ENCODE results near the gene RFT1.
"Not testable (repeated sequence)": the region's sequence is repeated elsewhere in the genome, so short reads cannot be mapped to it uniquely, and the experiment has no call there.

Gene RFT1

DNA sequence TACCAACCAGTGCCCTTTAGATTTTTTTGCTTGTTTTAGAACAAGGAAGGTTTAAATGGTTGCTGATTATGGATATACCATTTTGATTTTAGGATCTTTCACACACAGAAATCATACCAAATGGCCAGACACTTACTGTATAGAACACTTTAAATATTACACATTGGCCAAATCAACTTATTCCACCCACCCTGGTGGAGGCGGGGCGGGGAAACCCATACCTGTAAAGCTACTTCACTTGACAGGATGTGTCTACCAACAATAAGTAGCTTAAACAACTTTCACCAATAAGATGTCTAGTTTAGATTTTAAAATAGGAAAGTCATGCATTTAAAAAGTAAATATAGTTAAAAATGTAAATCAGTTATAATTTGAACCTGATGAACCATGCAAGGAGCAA is 67.3 kb downstream of the RFT1 start:
- Histone ChIP-seq H3K9me3 (ENCODE audit: low read depth, low read length) (no peaks in the 10 kb centered on the region), H3K27ac (no peak overlapping the region), H3K4me3 (no peak overlapping the region), H3K9ac (ENCODE audit: insufficient read length) (no peak overlapping the region), H3K36me3 (ENCODE audit: insufficient read depth, low read length) (no peaks in the 10 kb centered on the region)
- DNase-seq (ENCODE audit: low read depth, low spot score) = no peak
- TF ChIP-seq EZH2 (IDR thresholded peaks at IDR 0.05) = no peak

DNA sequence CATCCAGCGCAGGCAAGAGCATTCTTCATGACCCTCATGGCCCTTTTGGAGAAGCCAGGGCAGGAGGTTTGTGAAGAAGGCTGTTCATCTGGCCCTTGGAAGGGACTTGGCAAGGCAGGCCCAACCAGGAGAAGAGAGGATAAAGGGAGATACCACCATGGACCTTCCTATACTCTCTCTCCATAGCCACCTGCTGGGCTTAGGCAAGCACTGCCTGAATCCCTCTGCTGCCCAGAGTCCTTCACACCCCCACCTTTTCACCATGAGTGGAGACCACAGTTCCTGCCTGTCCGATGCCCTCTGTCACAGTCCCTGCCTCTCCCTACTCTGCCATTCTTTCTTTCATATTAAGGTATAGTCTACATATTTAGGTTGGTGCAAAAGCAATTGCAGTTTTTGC is 73.8 kb downstream of the RFT1 start:
- no peaks in the 10 kb centered on the region for H3K9me3 ChIP-seq (ENCODE audit: low read depth, low read length)
- no peak overlapping the region for H3K27ac ChIP-seq
- TF ChIP-seq FOXP2 (optimal IDR thresholded peaks at IDR 0.05; ENCODE audit: control extremely low read depth, extremely low read length, insufficient read depth) (no peak), POLR2AphosphoS5 (IDR thresholded peaks at IDR 0.05; ENCODE audit: borderline replicate concordance, low read depth, low read length) (no peak), EZH2 (IDR thresholded peaks at IDR 0.05) (no peak)
- no peaks in the 10 kb centered on the region for H3K36me3 ChIP-seq (ENCODE audit: insufficient read depth, low read length)
- no peak for DNase-seq (ENCODE audit: low read depth, low spot score)
- H3K9ac ChIP-seq (ENCODE audit: insufficient read length) = no peak overlapping the region
- H3K4me3 ChIP-seq = no peak overlapping the region

DNA sequence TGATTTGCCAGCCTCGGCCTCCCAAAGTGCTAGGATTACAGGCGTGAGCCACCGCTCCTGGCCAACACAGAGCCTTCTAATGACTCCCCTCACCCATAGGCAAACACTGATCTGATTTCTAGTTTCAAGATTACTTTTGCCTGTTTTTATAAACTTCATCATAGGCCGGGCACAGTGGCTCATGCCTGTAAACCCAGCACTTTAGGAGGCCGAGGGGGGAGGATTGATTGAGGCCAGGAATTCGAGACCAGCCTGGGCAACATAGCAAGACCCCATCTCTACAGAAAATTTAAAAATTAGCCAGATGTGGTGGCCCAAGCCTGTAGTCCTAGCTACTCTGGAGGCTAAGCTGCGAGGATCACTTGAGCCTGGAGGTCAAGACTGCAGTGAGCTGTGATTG is 76.0 kb downstream of the RFT1 start:
- H3K9ac ChIP-seq (ENCODE audit: insufficient read length); DNase-seq (ENCODE audit: low read depth, low spot score); H3K9me3 ChIP-seq (ENCODE audit: low read depth, low read length); H3K4me3 ChIP-seq; H3K36me3 ChIP-seq (ENCODE audit: insufficient read depth, low read length); H3K27ac ChIP-seq: not testable (repeated sequence)

DNA sequence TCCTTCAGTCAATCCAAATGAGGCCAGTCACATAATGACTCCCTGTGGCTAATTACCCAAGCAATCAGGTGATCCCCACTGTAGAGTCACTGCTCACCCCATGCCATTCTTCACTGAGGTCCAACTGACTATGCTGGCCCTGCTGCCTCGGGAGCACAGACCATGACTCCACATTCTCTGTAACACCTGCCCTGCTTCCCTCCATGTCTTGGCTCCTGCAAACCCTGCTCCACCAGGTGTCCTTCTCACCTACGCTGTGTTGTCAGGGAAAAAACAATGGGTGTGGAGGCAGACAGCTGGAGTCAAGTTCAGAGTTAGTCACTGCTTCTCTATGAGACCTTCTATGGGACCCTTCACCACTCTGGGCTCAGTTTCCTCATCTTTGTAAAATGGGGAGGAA is 78.3 kb downstream of the RFT1 start:
- Histone ChIP-seq H3K9me3 (ENCODE audit: low read depth, low read length) (no peaks in the 10 kb centered on the region), H3K9ac (ENCODE audit: insufficient read length) (no peak overlapping the region), H3K27ac (no peak overlapping the region), H3K36me3 (ENCODE audit: insufficient read depth, low read length) (no peaks in the 10 kb centered on the region), H3K4me3 (no peak overlapping the region)
- no peak for DNase-seq (ENCODE audit: low read depth, low spot score)
- TF ChIP-seq FOXP2 (optimal IDR thresholded peaks at IDR 0.05; ENCODE audit: control extremely low read depth, extremely low read length, insufficient read depth) = no peak
- TF ChIP-seq EZH2 (IDR thresholded peaks at IDR 0.05) = no peak
- TF ChIP-seq POLR2AphosphoS5 (IDR thresholded peaks at IDR 0.05; ENCODE audit: borderline replicate concordance, low read depth, low read length) = no peak

DNA sequence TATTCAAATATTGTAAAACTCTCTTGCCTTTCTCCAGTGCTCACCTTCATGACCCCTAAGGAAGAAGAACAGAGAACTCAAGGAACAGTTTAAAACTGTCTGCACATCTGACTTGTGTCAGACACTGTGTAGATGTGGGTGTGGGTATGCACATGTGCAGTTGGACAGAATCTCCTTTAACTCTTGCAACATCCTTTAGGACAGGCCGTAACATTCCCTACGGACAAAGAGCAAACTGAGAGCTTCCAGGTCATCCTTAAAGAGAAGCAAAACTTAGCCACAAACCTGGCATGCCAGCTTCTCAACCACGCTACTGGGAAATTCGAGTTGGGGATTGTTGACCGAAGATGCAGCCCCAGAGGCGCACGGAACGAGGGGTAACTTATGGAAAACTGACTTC is 80.2 kb downstream of the RFT1 start:
- Histone ChIP-seq H3K36me3 (ENCODE audit: insufficient read depth, low read length) (no peaks in the 10 kb centered on the region), H3K9ac (ENCODE audit: insufficient read length) (no peak overlapping the region), H3K4me3 (no peak overlapping the region), H3K9me3 (ENCODE audit: low read depth, low read length) (no peaks in the 10 kb centered on the region), H3K27ac (no peak overlapping the region)
- no peak for DNase-seq (ENCODE audit: low read depth, low spot score)
- TF ChIP-seq EZH2 (IDR thresholded peaks at IDR 0.05) (no peak), FOXP2 (optimal IDR thresholded peaks at IDR 0.05; ENCODE audit: control extremely low read depth, extremely low read length, insufficient read depth) (no peak), POLR2AphosphoS5 (IDR thresholded peaks at IDR 0.05; ENCODE audit: borderline replicate concordance, low read depth, low read length) (no peak)

DNA sequence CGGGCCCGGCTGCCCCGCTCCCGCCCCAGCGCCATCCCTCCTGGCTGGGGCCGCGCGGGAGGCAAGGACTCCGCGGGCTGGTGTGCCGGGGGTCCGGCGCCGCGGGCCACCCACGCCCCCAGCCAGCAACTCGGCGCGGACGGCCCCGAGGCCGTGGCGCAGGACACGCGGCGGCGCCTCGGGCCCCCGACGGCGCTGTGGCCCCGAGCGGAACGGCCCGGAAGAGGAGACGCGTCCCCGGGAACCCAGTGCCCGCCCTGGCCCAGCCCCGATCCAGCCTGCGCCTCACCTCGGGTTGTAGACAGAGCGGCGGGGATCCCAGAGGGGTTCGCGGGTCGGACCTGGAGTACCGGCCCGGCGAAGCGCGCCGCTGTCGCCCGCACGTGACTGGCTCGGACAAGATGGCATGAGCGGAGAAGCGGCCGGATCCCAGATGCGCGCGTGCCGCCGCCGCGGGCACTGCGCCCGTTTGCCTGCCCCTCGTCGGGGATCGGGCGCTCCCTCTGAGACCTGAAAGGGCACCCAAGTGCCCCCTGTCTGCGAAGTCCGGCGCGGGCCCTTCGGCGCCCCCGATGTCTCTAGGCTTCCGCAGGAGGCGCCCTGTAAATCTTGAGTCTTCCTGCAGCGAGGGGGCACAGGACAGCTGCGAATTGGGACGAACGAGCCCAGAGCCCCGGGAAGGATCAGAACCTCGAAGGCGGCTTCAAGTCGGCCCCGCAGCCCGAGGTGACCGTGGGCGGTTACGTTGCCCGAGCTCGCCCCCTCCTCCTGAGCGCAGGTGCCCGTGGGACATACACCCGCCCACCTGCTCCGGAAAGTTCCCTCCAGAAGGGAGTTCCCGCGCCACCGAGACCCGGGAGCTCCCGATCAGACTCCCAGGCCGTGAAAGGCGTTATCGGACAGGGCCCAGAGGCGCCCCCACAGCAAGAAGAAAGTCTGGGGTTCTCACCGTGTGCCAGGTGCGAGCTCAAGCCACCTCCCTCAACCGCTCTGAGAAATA is 83.8 kb downstream of the RFT1 start:
- no peak overlapping the region for H3K9ac ChIP-seq (ENCODE audit: insufficient read length)
- H3K36me3 ChIP-seq (ENCODE audit: insufficient read depth, low read length) = no peaks in the 10 kb centered on the region
- H3K27ac ChIP-seq = no peak overlapping the region
- DNase-seq (ENCODE audit: low read depth, low spot score) = no peak
- TF ChIP-seq POLR2AphosphoS5 (IDR thresholded peaks at IDR 0.05; ENCODE audit: borderline replicate concordance, low read depth, low read length) (no peak), EZH2 (IDR thresholded peaks at IDR 0.05) (no peak), FOXP2 (optimal IDR thresholded peaks at IDR 0.05; ENCODE audit: control extremely low read depth, extremely low read length, insufficient read depth) (no peak)
- no peaks in the 10 kb centered on the region for H3K9me3 ChIP-seq (ENCODE audit: low read depth, low read length)
- H3K4me3 ChIP-seq = peak overlapping the region; percentile 78

DNA sequence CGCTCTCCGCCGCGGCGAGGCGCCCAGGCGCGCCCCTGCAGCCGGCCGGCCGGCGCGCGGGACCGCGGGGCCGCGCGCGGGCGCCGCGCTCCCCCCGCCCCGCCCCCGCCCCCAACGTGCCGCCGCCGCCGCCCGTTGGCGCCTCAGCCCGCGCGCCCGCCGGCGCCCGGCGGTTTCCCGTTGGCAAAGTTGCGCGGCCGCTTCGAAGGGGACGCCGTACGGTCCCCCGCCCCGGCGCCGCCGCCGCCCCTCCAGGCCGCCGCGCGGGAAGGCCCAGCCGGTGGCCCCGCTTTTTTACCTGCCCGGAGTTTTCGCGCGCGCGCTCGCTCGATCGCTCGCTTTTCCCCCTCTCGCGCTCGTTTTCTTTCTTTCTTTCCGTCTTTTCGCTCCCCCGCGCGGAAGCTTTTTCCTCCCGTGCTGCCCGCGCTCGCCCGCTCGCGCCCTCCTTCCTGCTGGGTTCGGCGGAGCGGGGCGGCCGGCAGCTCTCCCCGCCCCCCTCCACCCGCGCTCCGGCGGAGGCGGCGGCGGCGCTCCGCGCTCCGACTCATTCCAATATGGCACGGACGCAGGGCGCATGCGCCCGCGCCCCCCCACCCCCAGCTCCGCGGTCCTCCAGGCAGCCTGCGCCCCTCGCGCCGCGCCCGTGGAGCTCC is 84.6 kb downstream of the RFT1 start, which contains the start of gene SFMBT1:
SFMBT1 (minus strand) TSS at position 556 of the 653 bp plus-strand sequence. CDS start 76,945 bp downstream, outside the sequence.
- Histone ChIP-seq H3K36me3 (ENCODE audit: insufficient read depth, low read length) (no peaks in the 10 kb centered on the region), H3K9me3 (ENCODE audit: low read depth, low read length) (no peaks in the 10 kb centered on the region), H3K27ac (no peak within 1 kb of the TSS), H3K4me3 (peak within 1 kb of the TSS; percentile 78), H3K9ac (ENCODE audit: insufficient read length) (peak within 1 kb of the TSS; percentile 60)
- no peak for DNase-seq (ENCODE audit: low read depth, low spot score)
- no peak for TF ChIP-seq FOXP2 (optimal IDR thresholded peaks at IDR 0.05; ENCODE audit: control extremely low read depth, extremely low read length, insufficient read depth)
- TF ChIP-seq POLR2AphosphoS5 (IDR thresholded peaks at IDR 0.05; ENCODE audit: borderline replicate concordance, low read depth, low read length) = no peak
- TF ChIP-seq EZH2 (IDR thresholded peaks at IDR 0.05) = no peak

DNA sequence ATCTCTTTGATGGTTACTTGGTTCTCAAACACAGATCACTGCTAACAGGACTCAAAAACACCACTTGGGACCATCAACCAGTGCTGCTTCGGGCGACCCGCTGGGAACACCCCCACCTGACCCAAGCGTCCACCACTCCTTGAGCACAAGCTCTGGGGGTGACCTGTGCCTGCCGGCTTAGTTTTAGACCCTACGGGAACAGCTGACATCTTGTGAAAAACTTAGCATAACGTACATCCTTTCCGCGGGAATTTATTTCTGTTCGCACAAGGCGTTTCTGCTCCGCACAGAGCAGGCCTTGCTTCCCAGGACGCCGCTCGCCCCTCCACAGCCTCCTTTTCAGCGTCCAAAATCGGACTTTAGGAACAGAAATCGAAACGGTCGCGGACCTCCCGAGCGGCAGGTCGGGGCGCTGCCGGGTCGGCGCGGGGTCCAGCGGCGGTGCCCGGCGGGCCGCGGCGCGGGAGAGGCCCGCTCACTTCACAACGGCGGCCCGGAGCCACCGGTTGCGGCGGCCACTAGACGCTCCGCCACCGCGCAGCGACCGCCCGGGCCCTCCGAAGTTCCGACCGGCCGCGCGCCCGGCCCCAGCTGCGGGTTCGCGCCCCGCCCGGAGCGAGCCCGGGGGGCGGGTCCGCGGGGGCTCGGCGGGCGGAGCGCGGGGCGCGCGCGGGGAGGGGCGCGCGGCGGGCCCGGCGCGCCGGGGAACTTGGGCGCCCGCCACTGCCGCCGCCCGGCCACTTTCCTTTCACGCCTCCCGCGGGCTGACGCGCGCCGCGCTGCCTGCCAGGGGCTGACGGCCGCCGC is 85.3 kb downstream of the RFT1 start:
- no peaks in the 10 kb centered on the region for H3K9me3 ChIP-seq (ENCODE audit: low read depth, low read length)
- H3K27ac ChIP-seq = no peak overlapping the region
- no peak for TF ChIP-seq FOXP2 (optimal IDR thresholded peaks at IDR 0.05; ENCODE audit: control extremely low read depth, extremely low read length, insufficient read depth)
- TF ChIP-seq POLR2AphosphoS5 (IDR thresholded peaks at IDR 0.05; ENCODE audit: borderline replicate concordance, low read depth, low read length) = no peak
- TF ChIP-seq EZH2 (IDR thresholded peaks at IDR 0.05) = no peak
- peak overlapping the region; percentile 70 for H3K4me3 ChIP-seq
- no peak overlapping the region for H3K9ac ChIP-seq (ENCODE audit: insufficient read length)
- H3K36me3 ChIP-seq (ENCODE audit: insufficient read depth, low read length) = no peaks in the 10 kb centered on the region
- DNase-seq (ENCODE audit: low read depth, low spot score) = no peak
